ENCODE data around the gene MRPL44. TPM values are rescaled to one million over a fixed set of nuclear protein-coding genes. Genes with fewer than 3 reads are reported as not detected.

MRPL44 gene
- total and polyA plus RNA-seq, 2 of the 13 experiments (the other 11 are each of a cell fraction or from before 2014, with no cell fraction given): 38.4 to 78.0 TPM

DNA sequence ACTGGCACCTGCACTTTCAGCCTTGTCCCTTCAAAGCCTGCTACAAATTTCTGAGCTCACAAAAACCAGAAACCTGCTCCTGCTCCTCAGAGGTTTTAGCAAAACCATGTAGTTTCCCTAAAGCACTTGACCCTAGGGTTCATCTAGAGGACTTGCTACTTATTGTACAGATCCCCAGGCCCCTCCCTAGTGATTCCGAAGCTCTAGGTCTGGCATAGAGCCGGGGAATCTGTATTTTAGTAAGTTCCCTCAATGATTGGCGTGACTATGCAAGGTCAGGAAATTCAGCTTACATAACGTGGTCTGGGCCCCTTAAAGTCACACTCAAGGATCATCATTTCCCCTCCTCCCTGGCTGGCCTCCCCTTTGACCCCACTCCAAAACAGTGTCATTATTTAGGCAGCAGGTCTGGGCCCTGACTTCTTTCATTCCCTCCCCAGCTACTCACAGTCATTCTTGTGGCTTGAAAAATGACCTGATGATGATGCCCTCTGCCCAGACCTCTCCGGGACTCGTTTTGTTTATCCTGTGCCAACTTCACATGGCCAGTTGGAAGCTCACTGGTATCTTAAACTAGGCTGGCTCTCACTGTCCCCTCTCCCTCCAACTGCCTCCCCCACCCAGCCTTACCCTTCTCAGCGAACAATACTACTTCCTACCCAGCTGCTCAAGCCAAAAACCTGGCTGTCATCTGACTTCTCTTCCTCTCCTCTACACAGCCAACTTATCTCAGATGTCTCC lies 48.1 kb upstream of the MRPL44 start (continued):
- TF ChIP-seq, protein P1, sequence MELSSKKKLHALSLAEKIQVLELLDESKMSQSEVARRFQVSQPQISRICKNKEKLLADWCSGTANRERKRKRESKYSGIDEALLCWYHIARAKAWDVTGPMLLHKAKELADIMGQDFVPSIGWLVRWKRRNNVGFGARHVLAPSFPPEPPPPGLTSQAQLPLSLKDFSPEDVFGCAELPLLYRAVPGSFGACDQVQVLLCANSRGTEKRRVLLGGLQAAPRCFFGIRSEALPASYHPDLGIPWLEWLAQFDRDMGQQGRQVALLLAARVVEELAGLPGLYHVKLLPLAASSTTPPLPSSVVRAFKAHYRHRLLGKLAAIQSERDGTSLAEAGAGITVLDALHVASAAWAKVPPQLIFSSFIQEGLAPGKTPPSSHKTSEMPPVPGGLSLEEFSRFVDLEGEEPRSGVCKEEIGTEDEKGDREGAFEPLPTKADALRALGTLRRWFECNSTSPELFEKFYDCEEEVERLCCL (CRISPR knock-in tag; IDR thresholded peaks at IDR 0.05; ENCODE audit: borderline replicate concordance): no peak
- TF ChIP-seq SOX5 (CRISPR knock-in tag; IDR thresholded peaks at IDR 0.05; ENCODE audit: borderline replicate concordance): no peak
- no peak for TF ChIP-seq ZFP36L2 (CRISPR knock-in tag; IDR thresholded peaks at IDR 0.05)
- TF ChIP-seq, protein P2, sequence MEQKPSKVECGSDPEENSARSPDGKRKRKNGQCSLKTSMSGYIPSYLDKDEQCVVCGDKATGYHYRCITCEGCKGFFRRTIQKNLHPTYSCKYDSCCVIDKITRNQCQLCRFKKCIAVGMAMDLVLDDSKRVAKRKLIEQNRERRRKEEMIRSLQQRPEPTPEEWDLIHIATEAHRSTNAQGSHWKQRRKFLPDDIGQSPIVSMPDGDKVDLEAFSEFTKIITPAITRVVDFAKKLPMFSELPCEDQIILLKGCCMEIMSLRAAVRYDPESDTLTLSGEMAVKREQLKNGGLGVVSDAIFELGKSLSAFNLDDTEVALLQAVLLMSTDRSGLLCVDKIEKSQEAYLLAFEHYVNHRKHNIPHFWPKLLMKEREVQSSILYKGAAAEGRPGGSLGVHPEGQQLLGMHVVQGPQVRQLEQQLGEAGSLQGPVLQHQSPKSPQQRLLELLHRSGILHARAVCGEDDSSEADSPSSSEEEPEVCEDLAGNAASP (CRISPR knock-in tag; IDR thresholded peaks at IDR 0.05; ENCODE audit: borderline replicate concordance): no peak
- no peak for TF ChIP-seq ZNF788 (CRISPR knock-in tag; IDR thresholded peaks at IDR 0.05; ENCODE audit: borderline replicate concordance)
- TF ChIP-seq PAWR (CRISPR knock-in tag; IDR thresholded peaks at IDR 0.05; ENCODE audit: borderline replicate concordance): 0 out of 2 replicates have a peak, but pooled peaks have one; percentile 8
- no peak for TF ChIP-seq RBM39 (IDR thresholded peaks at IDR 0.05; ENCODE audit: low read depth, low read length, poor library complexity, severe bottlenecking)
- TF ChIP-seq ZNF891 (CRISPR knock-in tag; IDR thresholded peaks at IDR 0.05): no peak
- no peak for TF ChIP-seq ZNF75D (CRISPR knock-in tag; IDR thresholded peaks at IDR 0.05; ENCODE audit: borderline replicate concordance)
- TF ChIP-seq, protein P3, sequence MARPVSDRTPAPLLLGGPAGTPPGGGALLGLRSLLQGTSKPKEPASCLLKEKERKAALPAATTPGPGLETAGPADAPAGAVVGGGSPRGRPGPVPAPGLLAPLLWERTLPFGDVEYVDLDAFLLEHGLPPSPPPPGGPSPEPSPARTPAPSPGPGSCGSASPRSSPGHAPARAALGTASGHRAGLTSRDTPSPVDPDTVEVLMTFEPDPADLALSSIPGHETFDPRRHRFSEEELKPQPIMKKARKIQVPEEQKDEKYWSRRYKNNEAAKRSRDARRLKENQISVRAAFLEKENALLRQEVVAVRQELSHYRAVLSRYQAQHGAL (CRISPR knock-in tag; IDR thresholded peaks at IDR 0.05; ENCODE audit: not compliant biosample characterization): no peak
- TF ChIP-seq FOXP1 (IDR thresholded peaks at IDR 0.05): no peak
- TF ChIP-seq FOXP1 (CRISPR knock-in tag; IDR thresholded peaks at IDR 0.05): no peak
- no peak for TF ChIP-seq POLR2AphosphoS2 (IDR thresholded peaks at IDR 0.05; ENCODE audit: low read depth, low read length)
- TF ChIP-seq NFYB (CRISPR knock-in tag; IDR thresholded peaks at IDR 0.05): no peak
- no peak for TF ChIP-seq ZNF335 (CRISPR knock-in tag; IDR thresholded peaks at IDR 0.05)
- TF ChIP-seq ZFP62 (CRISPR knock-in tag; IDR thresholded peaks at IDR 0.05): no peak

Data from HepG2 (cell line).